K562 (cell line): Measurements from ENCODE around the gene WDR5B. TPM values are rescaled to one million over a fixed set of nuclear protein-coding genes. Genes with fewer than 3 reads are reported as not detected.

Experiments
- ATAC-seq: fragments of 200-7000 bp; cut with Tn5 transposase; 3 replicates; pipeline ENCODE4 v1.9.1; 2020; ENCODE audit warnings: moderate library complexity
- BruUV-seq: library from RNA; stranded (reverse); fragments of 400-500 nt; replicated peaks from 2 replicates; lab custom pipeline; 2021; lab: Mats Ljungman, UMichigan
- CTCF ChIA-PET: fragments of 300-600 bp; formaldehyde crosslinking; extraction: SDS; loops from one replicate; lab custom pipeline; 2021; ENCODE audit warnings: low intra/inter-chr PET ratio; lab: Yijun Ruan, JAX
- POLR2A ChIA-PET: fragments of 300-600, 350-650 bp; sonication (Branson Sonifier 250); formaldehyde crosslinking; extraction: SDS; loops from one replicate; lab custom pipeline; 2021; ENCODE audit warnings: antibody characterized with exemption, inconsistent platforms; lab: Yijun Ruan, JAX
- DNase-seq, 4 experiments: peaks; one replicate each; pipeline versions ENCODE4 v3.0.0 to v3.0.0-alpha.2; 2011 to 2018; ENCODE audit warnings: low spot score in 3 of 4, mixed read lengths in 3 of 4; ENCODE audit errors: extremely low read depth in 1 of 4
- FAIRE-seq: peaks from 2 replicates; lab custom pipeline; 2011; peaks lifted over from hg19 to GRCh38; lab: Jason Lieb, UNC
- H2AFZ ChIP-seq: 2 replicates; pipeline ENCODE4 v1.6.0; 2011; ENCODE audit warnings: low read depth, low read length, control low read depth, inconsistent platforms
- H3K27ac ChIP-seq: fragments of 200-600 bp; 3 replicates; pipeline ENCODE4 v1.8.0; 2011; ENCODE audit warnings: low read depth, mild to moderate bottlenecking, control low read depth, inconsistent platforms, low read length, moderate library complexity, mixed read lengths; ENCODE audit errors: extremely low read depth
- H3K27me3 ChIP-seq, 2 experiments: fragments of 300-600 bp in 1 of 2; 2 replicates in 1 of 2; 3 replicates in 1 of 2; pipeline versions ENCODE4 v1.6.0 to v1.8.0; 2011; ENCODE audit warnings: inconsistent platforms in 2 of 2, low read length in 2 of 2, mild to moderate bottlenecking in 1 of 2, mixed read lengths in 1 of 2, moderate library complexity in 1 of 2; ENCODE audit not compliant: control insufficient read depth in 2 of 2, insufficient read depth in 2 of 2
- H3K36me3 ChIP-seq: fragments of 300-600 bp; 3 replicates; pipeline ENCODE4 v1.8.0; 2011; ENCODE audit warnings: mild to moderate bottlenecking, low read length, inconsistent platforms; ENCODE audit not compliant: control insufficient read depth, insufficient read depth
- H3K4me1 ChIP-seq, 2 experiments: fragments of 200-600 bp in 1 of 2; replicated peaks in 1 of 2; 2 replicates in 1 of 2; 3 replicates in 1 of 2; pipeline versions ENCODE4 v1.5.1 to v1.8.0; 2011; ENCODE audit warnings: inconsistent platforms in 2 of 2, low read length in 2 of 2, mild to moderate bottlenecking in 1 of 2, mixed read lengths in 1 of 2, moderate library complexity in 1 of 2; ENCODE audit not compliant: control insufficient read depth in 2 of 2, insufficient read depth in 2 of 2
- H3K4me2 ChIP-seq: 2 replicates; pipeline ENCODE4 v1.6.1; 2011; ENCODE audit warnings: low read length, control low read depth, inconsistent platforms, mixed read lengths; ENCODE audit not compliant: insufficient read depth
- H3K4me3 ChIP-seq: fragments of 200-600 bp; sonication (generic), shearing (Covaris generic); 2 replicates; pipeline ENCODE4 v1.5.1; 2016; ENCODE audit warnings: control low read depth, inconsistent platforms
- H3K79me2 ChIP-seq: fragments of 200-600 bp; 3 replicates; pipeline ENCODE4 v1.8.0; 2011; ENCODE audit warnings: low read length, inconsistent platforms; ENCODE audit not compliant: control insufficient read depth, insufficient read depth
- H3K9ac ChIP-seq, 2 experiments: 2 replicates each; pipeline versions ENCODE4 v1.6.0 to v1.6.1; 2011; ENCODE audit warnings: low read depth in 2 of 2, low read length in 2 of 2, control low read depth in 1 of 2, inconsistent platforms in 1 of 2, mild to moderate bottlenecking in 1 of 2, mixed read lengths in 1 of 2; ENCODE audit not compliant: insufficient read depth in 1 of 2
- H3K9me1 ChIP-seq: one replicate; pipeline ENCODE4 v1.6.0; 2011; ENCODE audit warnings: inconsistent platforms, mild to moderate bottlenecking, low read length, moderate library complexity; ENCODE audit not compliant: control insufficient read depth, insufficient read depth
- H3K9me3 ChIP-seq: replicated peaks from 2 replicates; pipeline ENCODE4 v1.5.1; 2011; ENCODE audit warnings: low read depth, low read length, inconsistent platforms; ENCODE audit not compliant: control insufficient read depth, insufficient read depth
- H4K20me1 ChIP-seq: replicated peaks from 2 replicates; pipeline ENCODE4 v1.6.1; 2011; ENCODE audit warnings: low read length, inconsistent platforms, mixed read lengths; ENCODE audit not compliant: control insufficient read depth, insufficient read depth
- HNRNPUL1 ChIP-seq: fragments of 200-400 bp; formaldehyde crosslinking; IDR thresholded peaks from 2 replicates; pipeline ENCODE4 v1.6.1; 2017; ENCODE audit warnings: low read length
- JUND ChIP-seq, 2 experiments: IDR thresholded peaks; 2 replicates in 1 of 2; 3 replicates in 1 of 2; pipeline ENCODE4 v1.6.1; 2011; ENCODE audit warnings: borderline replicate concordance in 2 of 2, low read depth in 2 of 2, low read length in 2 of 2, improper control_type of control experiment in 1 of 2, missing biosample characterization in 1 of 2, missing genetic modification characterization in 1 of 2, missing genetic modification reagents in 1 of 2
- WGBS: fragments of 100-300 bp; shearing (Covaris generic); methylation state at CpG from one replicate; pipeline ENCODE4 v1.1.6; 2016; ENCODE audit warnings: low coverage, mixed read lengths; ENCODE audit not compliant: insufficient coverage; ENCODE audit errors: missing lambda C conversion rate; 5-methylcytosine and 5-hydroxymethylcytosine counted together
- in situ Hi-C: fragments of 300-500 bp; cut with MboI; formaldehyde crosslinking; loops from 4 replicates; pipeline ENCODE4 v1.15.0; 2018; ENCODE audit warnings: inconsistent platforms, mixed read lengths
- intact Hi-C: fragments of 100-400 bp; cut with micrococcal nuclease; formaldehyde crosslinking; loops from 2 replicates; pipeline ENCODE4 v1.14.2; 2022
- polyA plus RNA-seq, 8 experiments: library from polyadenylated mRNA; depleted of rRNA in 4 of 8; stranded (reverse) in 5 of 8; unstranded in 3 of 8; fragments of >200 nt; fragmentation: Nextera tagmentation in 2 of 8; fragmentation: Illumina TruSeq in 1 of 8; extraction: Ambion mirVana in 2 of 8; extraction: Trizol in 1 of 8; gene quantifications; 2 replicates each; pipeline versions ENCODE4 v1.2.1 to v1.2.3, GENCODE V29; 2011 to 2014; ENCODE audit warnings: inconsistent platforms in 1 of 8, missing spikeins in 1 of 8
- total RNA-seq, 7 experiments: library from RNA; depleted of rRNA in 6 of 7; stranded (reverse); fragments of >200 nt in 6 of 7; fragmentation: Illumina TruSeq in 2 of 7; extraction: Trizol in 2 of 7; gene quantifications; 2 replicates each; pipeline versions ENCODE4 v1.2.1 to v1.2.3, GENCODE V29; 2011 to 2021; ENCODE audit warnings: low replicate concordance in 1 of 7
- TF ChIP-seq, protein P1 (sequence below): sonication (generic); formaldehyde crosslinking; IDR thresholded peaks from 2 replicates; pipeline ENCODE4 v1.8.0; 2023; ENCODE audit warnings: mild to moderate bottlenecking, missing genetic modification reagents
- TF ChIP-seq, protein P2 (sequence below), 2 experiments: fragments of 450-650 bp in 1 of 2; sonication (generic) in 1 of 2; formaldehyde crosslinking in 1 of 2; IDR thresholded peaks in 1 of 2; conservative IDR thresholded peaks in 1 of 2; 2 replicates each; pipeline versions ENCODE4 v1.6.1 to v1.8.1; 2016 to 2023; ENCODE audit warnings: mild to moderate bottlenecking in 2 of 2, moderate library complexity in 2 of 2, inconsistent platforms in 1 of 2, missing genetic modification reagents in 1 of 2

Gene WDR5B
- total and polyA plus RNA-seq, 9 of the 15 experiments (the other 6 are each of a cell fraction or from before 2014, with no cell fraction given): 2.8 to 10.1 (median 4.2) TPM

DNA sequence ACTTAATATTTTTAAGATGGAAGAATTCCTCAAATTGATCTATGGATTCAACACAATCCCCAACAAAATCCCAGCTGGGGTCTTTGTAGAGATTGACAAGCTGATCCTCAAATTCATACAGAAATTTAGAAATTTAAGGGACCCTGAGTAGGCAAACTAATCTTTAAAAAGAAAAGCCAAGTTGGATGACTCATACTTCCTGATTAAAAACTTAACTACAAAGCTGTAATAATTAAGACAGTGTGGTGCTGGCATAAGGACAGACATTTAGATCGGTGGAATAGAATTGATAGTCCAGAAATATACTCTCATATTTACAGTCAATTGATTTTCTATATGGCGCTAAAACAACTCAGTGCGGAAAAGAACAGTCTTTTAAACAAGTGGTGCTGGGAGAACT lies 20.3 kb downstream of the WDR5B start:
- Histone ChIP-seq H3K36me3 (peaks cover 21% of the 10 kb centered on the region; the same call in 2 of the 3 replicates), H3K27me3 (no peaks in the 10 kb centered on the region), H3K9me3 (no peaks in the 10 kb centered on the region), H3K9me1 (no peaks in the 10 kb centered on the region), H4K20me1 (0 out of 2 replicates have a peak, but pooled peaks cover under 1% of the 10 kb centered on the region), H3K4me1 (peaks cover 0 to 1% of the 10 kb centered on the region in 2 experiments; a peak in 2 of 5 replicates), H3K4me3 (no peak overlapping the region), H3K4me2 (no peak overlapping the region), H2AFZ (no peak overlapping the region), H3K79me2 (peaks cover 29% of the 10 kb centered on the region), H3K27ac (no peak overlapping the region), H3K9ac (no peak overlapping the region)
- FAIRE-seq (no peak), ATAC-seq (no peak), DNase-seq (no peak)
- 67% methylated on average over 3 of the region's 3 CpGs for WGBS
- CTCF ChIA-PET: no interaction called here
- intact Hi-C loops: no loop called here
- BruUV-seq: no TSS peak
- in situ Hi-C loops: loop anchor here (10.0 kb wide), 1 partner anchor 289 kb away; the partner anchor contains the start of gene PARP14
- TF ChIP-seq HNRNPUL1: no peak
- 0 out of 2 replicates have a peak, but pooled peaks have one; percentile 34 for TF ChIP-seq JUND (IDR thresholded peaks at IDR 0.05; ENCODE audit: borderline replicate concordance, low read depth, low read length)
- TF ChIP-seq JUND (tag; IDR thresholded peaks at IDR 0.05; ENCODE audit: borderline replicate concordance, low read depth, low read length): no peak
- TF ChIP-seq, protein P1, sequence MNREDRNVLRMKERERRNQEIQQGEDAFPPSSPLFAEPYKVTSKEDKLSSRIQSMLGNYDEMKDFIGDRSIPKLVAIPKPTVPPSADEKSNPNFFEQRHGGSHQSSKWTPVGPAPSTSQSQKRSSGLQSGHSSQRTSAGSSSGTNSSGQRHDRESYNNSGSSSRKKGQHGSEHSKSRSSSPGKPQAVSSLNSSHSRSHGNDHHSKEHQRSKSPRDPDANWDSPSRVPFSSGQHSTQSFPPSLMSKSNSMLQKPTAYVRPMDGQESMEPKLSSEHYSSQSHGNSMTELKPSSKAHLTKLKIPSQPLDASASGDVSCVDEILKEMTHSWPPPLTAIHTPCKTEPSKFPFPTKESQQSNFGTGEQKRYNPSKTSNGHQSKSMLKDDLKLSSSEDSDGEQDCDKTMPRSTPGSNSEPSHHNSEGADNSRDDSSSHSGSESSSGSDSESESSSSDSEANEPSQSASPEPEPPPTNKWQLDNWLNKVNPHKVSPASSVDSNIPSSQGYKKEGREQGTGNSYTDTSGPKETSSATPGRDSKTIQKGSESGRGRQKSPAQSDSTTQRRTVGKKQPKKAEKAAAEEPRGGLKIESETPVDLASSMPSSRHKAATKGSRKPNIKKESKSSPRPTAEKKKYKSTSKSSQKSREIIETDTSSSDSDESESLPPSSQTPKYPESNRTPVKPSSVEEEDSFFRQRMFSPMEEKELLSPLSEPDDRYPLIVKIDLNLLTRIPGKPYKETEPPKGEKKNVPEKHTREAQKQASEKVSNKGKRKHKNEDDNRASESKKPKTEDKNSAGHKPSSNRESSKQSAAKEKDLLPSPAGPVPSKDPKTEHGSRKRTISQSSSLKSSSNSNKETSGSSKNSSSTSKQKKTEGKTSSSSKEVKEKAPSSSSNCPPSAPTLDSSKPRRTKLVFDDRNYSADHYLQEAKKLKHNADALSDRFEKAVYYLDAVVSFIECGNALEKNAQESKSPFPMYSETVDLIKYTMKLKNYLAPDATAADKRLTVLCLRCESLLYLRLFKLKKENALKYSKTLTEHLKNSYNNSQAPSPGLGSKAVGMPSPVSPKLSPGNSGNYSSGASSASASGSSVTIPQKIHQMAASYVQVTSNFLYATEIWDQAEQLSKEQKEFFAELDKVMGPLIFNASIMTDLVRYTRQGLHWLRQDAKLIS (CRISPR knock-in tag): no peak
- TF ChIP-seq, protein P2, sequence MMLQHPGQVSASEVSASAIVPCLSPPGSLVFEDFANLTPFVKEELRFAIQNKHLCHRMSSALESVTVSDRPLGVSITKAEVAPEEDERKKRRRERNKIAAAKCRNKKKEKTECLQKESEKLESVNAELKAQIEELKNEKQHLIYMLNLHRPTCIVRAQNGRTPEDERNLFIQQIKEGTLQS (IDR thresholded peaks at IDR 0.05): peak; percentile 54; the same call in 1 of the 2 replicates
- TF ChIP-seq, protein P2 (CRISPR knock-in tag; conservative IDR thresholded peaks at IDR 0.05): no peak
- POLR2A ChIA-PET: no interaction called here
